MG63 (cell line): Measurements from ENCODE around the gene LRRC4. TPM values are rescaled to one million over a fixed set of nuclear protein-coding genes. Genes with fewer than 3 reads are reported as not detected.

ENCODE experiments used
- DNase-seq: peaks from one replicate; pipeline ENCODE4 v3.0.0-alpha.2; 2020
- H3K27me3 ChIP-seq: fragments of 250-450 bp; sonication (Bioruptor Pico); 2 replicates; pipeline ENCODE4 v1.5.1; 2020; ENCODE audit warnings: mild to moderate bottlenecking, moderate library complexity
- H3K36me3 ChIP-seq: fragments of 250-450 bp; sonication (Bioruptor Pico); 2 replicates; pipeline ENCODE4 v1.5.1; 2020; ENCODE audit warnings: mild to moderate bottlenecking, moderate library complexity
- H3K4me3 ChIP-seq: fragments of 250-450 bp; sonication (Bioruptor Pico); 2 replicates; pipeline ENCODE4 v1.5.1; 2020; ENCODE audit warnings: mild to moderate bottlenecking, moderate library complexity
- H3K9me3 ChIP-seq: fragments of 250-450 bp; sonication (Bioruptor Pico); 2 replicates; pipeline ENCODE4 v1.5.1; 2020; ENCODE audit warnings: mild to moderate bottlenecking, moderate library complexity
- total RNA-seq: library from RNA; depleted of rRNA; stranded (reverse); fragments of >200 nt; shearing (Covaris generic); gene quantifications from 2 replicates; pipeline ENCODE4 v1.2.3, GENCODE V29; 2014; ENCODE audit warnings: low replicate concordance; rRNA removed

The LRRC4 gene, protein sequence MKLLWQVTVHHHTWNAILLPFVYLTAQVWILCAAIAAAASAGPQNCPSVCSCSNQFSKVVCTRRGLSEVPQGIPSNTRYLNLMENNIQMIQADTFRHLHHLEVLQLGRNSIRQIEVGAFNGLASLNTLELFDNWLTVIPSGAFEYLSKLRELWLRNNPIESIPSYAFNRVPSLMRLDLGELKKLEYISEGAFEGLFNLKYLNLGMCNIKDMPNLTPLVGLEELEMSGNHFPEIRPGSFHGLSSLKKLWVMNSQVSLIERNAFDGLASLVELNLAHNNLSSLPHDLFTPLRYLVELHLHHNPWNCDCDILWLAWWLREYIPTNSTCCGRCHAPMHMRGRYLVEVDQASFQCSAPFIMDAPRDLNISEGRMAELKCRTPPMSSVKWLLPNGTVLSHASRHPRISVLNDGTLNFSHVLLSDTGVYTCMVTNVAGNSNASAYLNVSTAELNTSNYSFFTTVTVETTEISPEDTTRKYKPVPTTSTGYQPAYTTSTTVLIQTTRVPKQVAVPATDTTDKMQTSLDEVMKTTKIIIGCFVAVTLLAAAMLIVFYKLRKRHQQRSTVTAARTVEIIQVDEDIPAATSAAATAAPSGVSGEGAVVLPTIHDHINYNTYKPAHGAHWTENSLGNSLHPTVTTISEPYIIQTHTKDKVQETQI
- not detected in 2 replicates for total RNA-seq

DNA sequence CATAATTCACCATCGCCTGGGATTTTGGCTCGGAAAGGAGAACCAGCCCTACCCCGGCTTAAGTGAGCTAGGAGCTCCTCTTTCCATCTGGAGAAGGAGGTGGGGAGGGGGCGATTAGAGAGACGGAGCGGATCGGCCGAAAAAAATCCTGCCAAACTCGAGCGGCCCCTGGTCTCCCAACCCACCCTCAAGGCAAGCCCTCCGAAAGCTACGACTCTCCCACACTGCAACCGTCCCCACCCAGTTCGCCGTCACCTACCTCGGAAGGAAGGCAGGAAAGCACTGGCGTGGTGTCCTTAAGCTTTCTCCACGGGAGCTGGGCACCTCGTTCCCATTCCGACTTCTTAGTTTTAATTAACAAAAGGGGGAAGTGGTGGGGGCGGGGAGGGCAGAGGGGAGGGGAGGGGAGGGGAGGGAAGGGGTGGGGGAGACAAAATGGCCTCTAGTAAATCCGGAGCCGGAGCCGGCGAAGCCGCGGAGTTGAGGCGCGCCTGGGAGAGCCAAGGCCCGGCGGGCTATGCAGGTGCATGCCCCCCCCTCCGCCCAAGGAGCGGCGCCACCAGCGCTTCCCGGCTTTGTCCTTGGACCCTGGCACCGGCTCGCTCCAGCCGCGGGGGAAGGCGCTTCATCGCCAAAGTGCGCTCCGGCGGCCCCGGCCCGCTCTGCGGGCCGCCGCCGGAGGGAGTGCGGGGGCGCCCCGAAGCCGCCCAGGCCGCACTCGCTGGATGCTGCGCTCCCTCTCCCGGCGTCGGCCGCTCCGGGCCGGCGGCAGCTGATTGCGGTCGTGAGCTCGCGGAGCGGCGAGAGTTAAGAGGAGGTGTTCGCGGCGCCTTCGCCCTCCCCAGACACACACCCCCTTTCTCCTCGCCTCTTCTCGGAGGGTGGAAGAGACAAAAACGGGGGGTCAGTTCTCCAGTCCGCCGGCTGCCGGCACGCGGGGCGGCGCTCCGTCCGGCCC, at the start of gene LRRC4:
LRRC4 (minus strand) TSS at position 784 of the 958 bp plus-strand sequence. CDS start 797 bp downstream, outside the sequence.
- H3K4me3 ChIP-seq, result no peak within 1 kb of the TSS
- no peaks in the 10 kb centered on the region for H3K27me3 ChIP-seq
- DNase-seq, result no peak
- H3K9me3 ChIP-seq, result no peaks in the 10 kb centered on the region
- no peaks in the 10 kb centered on the region for H3K36me3 ChIP-seq

DNA sequence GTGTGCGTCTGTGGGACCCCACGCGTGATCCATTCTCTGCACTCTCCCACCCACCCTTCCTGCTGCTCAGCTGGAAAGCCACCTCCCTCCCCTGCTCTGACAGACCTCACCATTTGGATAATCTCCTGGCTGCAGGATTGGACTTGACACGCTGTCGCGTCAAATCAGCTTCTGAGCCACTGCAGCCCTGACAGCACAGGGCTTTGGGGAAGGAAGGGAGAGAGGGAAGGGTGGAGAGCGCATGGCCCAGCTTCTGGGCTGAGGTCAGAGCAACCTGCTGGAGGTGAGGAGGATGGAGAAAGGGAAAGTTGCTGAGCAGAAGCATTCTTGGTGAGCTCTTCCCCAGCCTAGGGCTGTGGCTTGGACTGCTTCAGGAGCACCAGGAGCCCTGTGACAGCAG, 48.9 kb upstream of the LRRC4 start:
- Histone ChIP-seq H3K9me3 (no peaks in the 10 kb centered on the region), H3K36me3 (no peaks in the 10 kb centered on the region), H3K27me3 (no peaks in the 10 kb centered on the region), H3K4me3 (no peak overlapping the region)
- DNase-seq, result no peak

DNA sequence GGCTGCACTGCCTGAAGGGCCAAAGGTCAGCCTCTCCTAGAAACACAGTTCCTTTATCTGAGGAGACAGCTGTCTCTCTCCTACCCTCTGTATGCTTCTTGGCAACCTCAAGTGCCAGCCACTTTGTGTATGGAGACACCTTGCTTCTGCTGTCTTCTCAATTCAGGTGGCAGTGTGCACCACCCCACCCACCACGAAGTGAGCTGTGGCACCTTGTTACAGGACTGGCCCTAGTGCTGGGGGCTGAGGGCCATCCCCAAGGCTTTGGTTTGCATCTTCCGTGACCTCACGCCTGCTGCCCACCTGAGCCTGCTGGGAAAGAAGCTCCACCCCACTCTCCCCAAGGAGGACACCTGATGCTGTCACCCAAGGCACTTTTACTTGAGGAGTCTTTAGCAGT, 47.1 kb upstream of the LRRC4 start:
- Histone ChIP-seq H3K4me3 (no peak overlapping the region), H3K9me3 (no peaks in the 10 kb centered on the region), H3K36me3 (no peaks in the 10 kb centered on the region), H3K27me3 (no peaks in the 10 kb centered on the region)
- DNase-seq, result no peak

DNA sequence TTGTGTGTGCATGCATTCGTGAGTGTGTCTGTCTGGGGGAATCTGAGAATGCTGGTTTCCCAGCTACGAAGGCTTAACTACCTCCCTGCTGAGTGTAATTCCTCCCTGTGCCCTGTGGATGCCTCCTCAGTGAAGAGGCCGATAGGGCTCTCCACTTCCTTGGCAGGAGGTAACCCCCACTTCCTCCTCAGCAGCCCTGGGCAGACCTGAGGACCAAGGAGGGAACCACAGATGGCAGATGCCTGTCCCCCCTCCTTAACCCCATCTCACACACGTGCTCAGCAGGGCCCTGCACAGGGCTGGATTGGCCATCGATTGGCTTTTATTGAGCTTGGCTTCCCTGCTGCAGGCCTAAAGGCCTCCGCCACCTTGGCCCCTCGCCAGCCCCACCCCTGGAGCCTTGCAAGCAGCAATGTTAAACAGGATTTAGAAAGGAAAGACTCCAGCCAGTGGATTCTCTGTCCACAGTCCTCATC, 45.6 kb upstream of the LRRC4 start:
- H3K9me3 ChIP-seq, result no peaks in the 10 kb centered on the region
- no peaks in the 10 kb centered on the region for H3K36me3 ChIP-seq
- peak; percentile 9 for DNase-seq
- H3K27me3 ChIP-seq, result no peaks in the 10 kb centered on the region
- H3K4me3 ChIP-seq, result no peak overlapping the region

DNA sequence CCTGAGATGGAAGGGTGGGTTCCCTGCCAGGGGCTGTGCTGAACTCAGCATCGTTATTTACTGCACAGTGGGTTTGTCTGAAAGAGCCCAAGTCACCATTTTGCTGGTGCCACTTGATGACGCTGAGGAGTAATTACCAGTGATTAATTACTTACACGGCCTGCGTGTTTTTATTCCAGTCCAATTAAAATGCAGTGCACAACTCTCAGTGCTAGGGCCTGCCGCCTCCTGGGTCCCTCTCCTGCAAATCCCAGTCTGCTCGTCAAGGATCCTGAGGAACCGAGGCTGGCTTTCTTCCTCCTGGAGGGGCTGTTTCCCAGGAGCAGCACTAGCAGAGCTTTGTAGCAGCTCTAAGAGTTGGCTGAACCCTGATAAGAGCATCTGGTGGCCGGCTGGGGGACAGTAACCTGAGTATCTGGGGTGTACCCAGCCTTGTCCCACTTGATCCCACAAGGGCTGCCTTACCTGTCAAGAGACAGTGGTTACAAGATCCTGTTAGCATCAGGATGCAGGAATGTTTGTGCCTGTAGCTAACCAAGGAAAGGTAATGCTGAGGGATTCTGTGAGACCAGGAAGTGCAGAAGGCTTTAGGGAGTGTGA, 45.1 kb upstream of the LRRC4 start:
- Histone ChIP-seq H3K36me3 (no peaks in the 10 kb centered on the region; the same call in 1 of the 2 replicates), H3K9me3 (no peaks in the 10 kb centered on the region), H3K27me3 (no peaks in the 10 kb centered on the region), H3K4me3 (no peak overlapping the region)
- DNase-seq, result no peak

DNA sequence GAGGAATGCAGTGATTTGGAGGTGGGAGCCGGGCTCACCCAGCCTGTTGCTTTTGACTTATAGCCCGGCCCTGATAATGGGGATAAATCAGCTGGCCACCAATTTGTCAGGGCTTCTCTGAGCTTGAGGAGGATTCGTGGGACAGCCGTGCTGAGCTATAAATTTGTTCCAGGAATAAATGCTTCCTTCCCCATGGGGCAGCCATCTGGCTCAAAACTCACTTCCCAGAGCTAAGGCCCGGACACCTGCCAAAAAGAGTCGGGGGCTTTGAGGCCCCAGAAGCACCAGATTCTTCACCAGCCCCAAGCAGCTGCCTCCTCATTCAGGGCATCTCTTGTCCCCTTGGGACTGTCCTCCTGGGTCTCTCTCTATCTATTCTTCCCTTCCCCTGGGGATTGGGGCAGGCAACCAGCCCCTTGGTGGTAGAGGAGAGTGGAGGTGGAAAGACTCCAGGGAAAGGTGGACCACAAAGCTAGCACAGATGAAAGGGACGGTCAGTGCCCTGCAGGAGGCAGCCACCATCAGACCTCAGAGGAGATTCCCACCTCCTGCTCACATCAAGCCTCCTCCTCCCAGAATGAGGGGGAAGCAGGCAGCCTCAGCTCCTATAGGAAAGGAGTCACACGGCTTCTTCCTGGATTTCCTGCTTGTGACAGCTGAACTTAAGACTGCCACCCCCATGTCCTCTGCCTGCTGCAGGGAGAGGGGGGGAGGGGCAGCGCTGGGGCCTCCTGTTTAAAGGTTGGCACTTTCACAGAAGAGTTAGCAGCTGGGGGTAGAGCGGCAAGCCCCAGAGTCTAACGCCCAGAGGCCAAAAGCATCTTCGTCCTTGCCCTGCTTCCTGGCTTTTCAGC, 44.2 kb upstream of the LRRC4 start:
- H3K4me3 ChIP-seq, result no peak overlapping the region
- DNase-seq, result no peak
- no peaks in the 10 kb centered on the region for H3K9me3 ChIP-seq
- H3K36me3 ChIP-seq, result no peaks in the 10 kb centered on the region; the same call in 1 of the 2 replicates
- no peaks in the 10 kb centered on the region for H3K27me3 ChIP-seq

DNA sequence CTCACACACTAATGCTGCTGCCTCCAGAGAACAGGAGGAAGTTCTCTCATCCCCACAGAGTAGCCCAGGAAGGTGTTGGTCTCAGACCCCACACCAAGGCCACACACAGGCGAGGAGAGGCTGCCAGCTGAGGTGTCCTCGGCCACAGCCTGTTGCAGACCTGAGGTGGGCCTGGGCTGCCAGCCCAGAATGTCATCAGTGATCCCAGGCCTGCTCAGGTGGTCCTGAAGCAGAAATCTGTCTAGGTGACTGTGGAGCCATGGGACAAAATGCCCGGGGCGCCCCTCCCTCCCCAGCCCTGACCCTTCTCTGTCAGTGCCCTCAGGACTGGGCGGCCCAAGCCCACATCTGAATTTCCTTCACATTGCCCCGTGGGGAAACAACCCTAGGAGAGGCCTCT, 43.5 kb upstream of the LRRC4 start:
- H3K4me3 ChIP-seq, result no peak overlapping the region
- H3K27me3 ChIP-seq, result no peaks in the 10 kb centered on the region
- no peaks in the 10 kb centered on the region for H3K9me3 ChIP-seq
- no peaks in the 10 kb centered on the region; the same call in 1 of the 2 replicates for H3K36me3 ChIP-seq
- no peak for DNase-seq

DNA sequence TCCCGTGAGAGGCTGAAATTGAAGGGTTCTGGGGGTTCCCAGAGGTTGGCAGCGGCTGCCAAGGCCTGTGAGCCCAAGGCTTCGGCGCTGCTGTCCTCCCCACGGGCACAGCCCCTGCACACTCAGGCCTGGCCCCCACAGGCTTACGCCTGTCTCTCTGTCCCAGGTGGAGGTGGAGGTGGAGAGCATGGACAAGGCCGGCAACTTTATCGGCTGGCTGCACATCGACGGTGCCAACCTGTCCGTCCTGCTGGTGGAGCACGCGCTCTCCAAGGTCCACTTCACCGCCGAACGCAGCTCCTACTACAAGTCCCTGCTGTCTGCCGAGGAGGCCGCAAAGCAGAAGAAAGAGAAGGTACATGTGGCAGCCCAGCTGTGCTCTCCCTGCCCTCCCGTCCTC, 43.1 kb upstream of the LRRC4 start:
- no peaks in the 10 kb centered on the region for H3K27me3 ChIP-seq
- DNase-seq, result no peak
- no peaks in the 10 kb centered on the region for H3K9me3 ChIP-seq
- no peak overlapping the region for H3K4me3 ChIP-seq
- H3K36me3 ChIP-seq, result no peaks in the 10 kb centered on the region; the same call in 1 of the 2 replicates

DNA sequence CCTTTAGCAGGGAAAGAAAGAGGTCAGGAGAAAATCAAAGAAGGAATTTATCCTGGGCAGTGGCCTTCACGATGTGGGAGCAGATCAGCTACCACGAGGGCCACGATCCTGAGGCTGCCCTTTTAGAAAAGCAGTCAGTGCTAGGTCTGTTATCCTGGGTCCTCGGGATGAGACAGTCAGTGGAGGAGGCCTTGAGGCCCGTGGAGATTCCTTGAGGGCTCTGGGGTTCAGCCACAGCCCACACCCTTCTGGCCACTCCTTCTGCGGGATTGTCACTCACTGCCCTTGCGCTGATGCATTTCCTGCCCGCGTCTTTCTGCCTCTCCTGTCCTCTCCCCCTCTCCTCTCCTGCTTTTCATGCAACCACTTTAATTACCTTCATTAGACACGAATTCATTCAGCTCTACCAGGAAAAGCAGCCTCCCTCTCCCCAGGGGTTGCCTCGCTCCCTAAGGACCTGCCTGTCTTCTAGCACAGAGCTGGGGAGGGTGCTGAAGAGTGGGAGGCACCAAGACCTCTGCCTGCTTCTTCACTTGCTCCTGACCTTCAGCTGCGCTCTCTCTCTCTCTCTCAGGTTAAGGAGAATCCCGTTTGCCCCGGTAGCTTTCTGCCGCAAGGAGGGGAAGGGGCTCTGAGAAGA, 42.6 kb upstream of the LRRC4 start:
- Histone ChIP-seq H3K4me3 (no peak overlapping the region), H3K36me3 (no peaks in the 10 kb centered on the region; the same call in 1 of the 2 replicates), H3K9me3 (no peaks in the 10 kb centered on the region), H3K27me3 (no peaks in the 10 kb centered on the region)
- DNase-seq, result no peak

DNA sequence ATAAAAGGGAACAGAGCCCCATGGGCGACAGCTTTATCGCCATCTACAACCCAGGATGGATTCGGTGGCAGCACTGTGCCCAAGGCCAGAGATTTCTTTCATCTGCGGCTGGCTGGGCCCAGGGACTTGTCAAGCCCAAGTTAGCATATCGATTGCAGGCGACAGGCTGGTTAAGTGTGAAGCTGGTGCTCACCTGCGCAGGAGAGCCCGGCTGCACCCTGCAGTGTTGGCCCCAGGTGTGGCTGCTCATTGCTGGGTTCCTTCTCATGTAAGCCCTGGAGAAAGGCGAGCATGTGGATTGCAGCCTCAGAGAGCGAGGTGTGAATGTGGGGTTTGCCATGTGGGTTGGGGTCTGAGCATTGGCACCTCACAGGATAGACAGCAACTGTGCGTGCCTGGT, 40.6 kb upstream of the LRRC4 start:
- DNase-seq, result no peak
- Histone ChIP-seq H3K4me3 (no peak overlapping the region), H3K9me3 (no peaks in the 10 kb centered on the region), H3K36me3 (no peaks in the 10 kb centered on the region; the same call in 1 of the 2 replicates), H3K27me3 (no peaks in the 10 kb centered on the region)

DNA sequence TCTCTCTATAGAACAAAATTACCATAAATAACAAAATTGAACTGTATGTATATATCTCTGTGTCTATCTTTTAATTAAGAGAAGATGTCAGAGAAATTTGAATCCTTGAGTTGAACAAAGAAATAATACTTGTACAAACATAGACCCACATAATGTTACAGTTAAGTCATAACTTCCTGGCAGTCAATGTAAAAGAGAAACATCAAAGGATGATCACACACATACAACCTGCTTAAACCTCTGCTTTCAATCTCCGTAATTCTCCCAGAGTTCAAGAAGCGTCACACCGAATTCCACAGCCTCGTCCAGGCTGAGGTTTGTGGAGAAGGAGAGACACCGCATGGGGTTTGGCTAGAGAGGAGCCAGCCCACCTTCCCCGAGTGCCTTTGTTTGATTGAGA, 40.1 kb upstream of the LRRC4 start:
- no peak overlapping the region for H3K4me3 ChIP-seq

DNA sequence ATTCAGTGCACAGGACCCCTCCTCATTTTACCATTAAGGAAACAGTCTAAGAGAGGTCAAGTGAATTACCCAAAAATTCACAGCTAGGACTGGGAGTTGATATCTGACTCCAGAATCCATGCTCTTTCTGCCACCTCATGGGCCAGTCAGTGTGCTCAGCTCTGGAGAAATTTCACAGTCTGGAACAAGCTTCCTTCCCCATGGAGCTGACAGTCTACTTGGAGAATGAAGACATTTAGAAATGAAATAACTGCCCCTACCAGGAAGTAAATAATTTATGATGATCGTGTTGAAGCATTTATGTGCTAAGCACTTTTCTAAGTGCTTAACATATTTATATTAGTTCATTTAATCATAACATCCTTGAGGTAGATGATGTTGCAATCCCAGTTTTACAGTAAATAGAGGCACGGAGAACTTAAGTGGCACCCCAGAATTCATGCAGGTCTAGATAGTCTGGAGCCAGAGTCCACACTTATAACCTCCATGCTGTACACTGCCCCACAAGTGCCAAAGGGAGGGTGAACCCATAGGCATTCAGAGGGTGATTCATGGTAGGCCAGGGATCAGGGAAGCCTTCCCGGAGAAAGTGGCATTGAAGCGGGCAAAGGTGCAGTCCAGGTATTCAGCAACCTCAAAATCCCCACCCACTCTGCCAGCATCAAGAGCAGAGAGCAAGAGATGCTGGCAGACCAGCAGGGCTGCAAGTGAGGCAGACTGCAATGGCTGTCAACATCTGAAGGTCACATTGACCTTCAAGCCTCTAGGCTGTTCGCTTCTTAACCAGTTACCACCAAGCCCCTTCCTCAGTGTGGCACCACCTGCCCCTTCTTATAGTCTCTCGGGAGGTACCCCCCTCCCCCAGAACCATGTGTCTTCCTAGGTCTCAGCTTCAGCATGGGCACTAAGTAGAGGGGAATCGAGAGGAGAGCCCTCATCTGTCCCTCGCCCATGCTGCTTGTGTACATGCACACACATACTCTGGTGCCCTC, 38.4 kb upstream of the LRRC4 start:
- DNase-seq, result no peak
- Histone ChIP-seq H3K4me3 (no peak overlapping the region), H3K27me3 (no peaks in the 10 kb centered on the region), H3K36me3 (no peaks in the 10 kb centered on the region; the same call in 1 of the 2 replicates), H3K9me3 (no peaks in the 10 kb centered on the region)

More for the DNA sequence above, 40.1 kb upstream of the LRRC4 start:
- no peak for DNase-seq
- Histone ChIP-seq H3K36me3 (no peaks in the 10 kb centered on the region; the same call in 1 of the 2 replicates), H3K27me3 (no peaks in the 10 kb centered on the region), H3K9me3 (no peaks in the 10 kb centered on the region)

DNA sequence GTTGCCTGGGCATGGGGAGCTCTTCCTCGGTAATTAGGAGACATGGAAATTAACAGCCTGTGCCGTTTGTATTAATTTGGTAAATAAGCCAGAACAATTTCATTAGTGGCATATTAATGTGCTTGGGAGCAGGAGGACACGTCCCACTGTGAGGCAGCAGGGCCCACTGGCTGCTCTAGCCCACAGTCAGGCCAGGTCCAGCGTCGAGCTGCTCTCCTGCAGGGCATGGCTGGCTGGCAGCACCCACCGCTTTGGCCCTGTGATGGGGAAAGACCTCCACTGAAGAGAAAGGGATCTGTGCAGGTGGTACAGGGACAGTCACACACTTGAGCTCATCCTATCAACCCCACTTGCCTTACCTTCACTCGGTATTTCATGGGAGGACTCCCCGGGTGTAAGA, 37.5 kb upstream of the LRRC4 start:
- Histone ChIP-seq H3K27me3 (no peaks in the 10 kb centered on the region), H3K36me3 (no peaks in the 10 kb centered on the region; the same call in 1 of the 2 replicates), H3K4me3 (no peak overlapping the region), H3K9me3 (no peaks in the 10 kb centered on the region)
- no peak for DNase-seq

DNA sequence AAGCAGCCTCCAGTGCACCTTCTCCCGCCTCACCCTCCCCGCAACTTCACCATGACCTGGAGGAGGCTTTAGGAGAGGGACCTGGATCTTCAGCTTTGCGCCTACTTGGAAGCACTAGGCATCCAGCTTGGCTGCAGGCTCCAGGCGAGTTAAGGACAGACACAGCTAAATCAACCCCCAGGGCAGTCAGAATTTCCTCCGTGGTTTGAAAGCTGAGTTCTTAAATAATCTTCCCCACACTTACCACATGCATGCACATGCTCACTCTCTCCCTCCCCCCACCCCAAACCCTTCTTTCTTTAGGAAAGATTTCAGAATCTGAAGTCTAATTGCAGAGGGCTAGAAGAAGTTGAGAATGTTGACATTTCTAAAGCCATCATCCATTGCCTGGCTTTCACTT, 36.7 kb upstream of the LRRC4 start:
- no peak for DNase-seq
- Histone ChIP-seq H3K4me3 (no peak overlapping the region), H3K27me3 (no peaks in the 10 kb centered on the region)

More for the DNA sequence above, 36.7 kb upstream of the LRRC4 start:
- H3K9me3 ChIP-seq, result no peaks in the 10 kb centered on the region
- H3K36me3 ChIP-seq, result no peaks in the 10 kb centered on the region; the same call in 1 of the 2 replicates
